ENCODE measurements around the gene CEACAM20. TPM values are rescaled to one million over a fixed set of nuclear protein-coding genes. Genes with fewer than 3 reads are reported as not detected.
"Not testable (repeated sequence)": the region's sequence is repeated elsewhere in the genome, so short reads cannot be mapped to it uniquely, and the experiment has no call there.

The CEACAM20 gene
- total RNA-seq, 1 donor from 2014 or later, result not detected

DNA sequence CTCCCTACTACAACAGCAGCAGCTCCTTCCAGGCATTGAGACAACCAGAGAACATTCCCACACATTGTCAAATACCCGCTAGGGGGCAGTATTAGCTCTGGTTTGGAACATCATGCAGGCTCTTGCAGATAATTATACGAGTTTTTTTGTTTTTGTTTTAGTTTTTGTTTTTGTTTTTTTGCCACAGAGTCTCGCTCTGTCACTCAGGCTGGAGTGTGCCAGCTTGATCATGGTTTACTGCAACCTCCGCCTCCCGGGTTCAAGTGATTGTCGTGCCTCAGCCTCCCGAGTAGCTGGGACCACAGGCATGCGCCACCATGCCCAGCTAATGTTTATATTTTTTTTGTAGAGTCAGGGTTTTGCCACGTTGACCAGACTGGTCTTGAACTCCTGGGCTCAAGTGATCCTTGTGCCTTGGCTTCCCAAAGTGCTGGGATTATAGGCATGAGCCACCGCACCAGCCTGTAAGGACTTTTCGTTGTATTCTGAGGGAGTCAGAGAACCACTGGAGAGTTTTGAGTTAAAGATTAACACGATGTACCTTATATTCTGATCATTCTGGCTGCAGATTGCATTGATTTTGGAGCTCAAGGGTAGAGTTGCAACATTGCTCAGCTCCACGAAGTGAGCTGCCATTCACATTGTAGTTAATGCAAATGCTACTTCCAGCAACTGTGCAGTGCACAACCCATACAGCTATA lies 41.7 kb upstream of the CEACAM20 start:
- TF ChIP-seq, protein P1, sequence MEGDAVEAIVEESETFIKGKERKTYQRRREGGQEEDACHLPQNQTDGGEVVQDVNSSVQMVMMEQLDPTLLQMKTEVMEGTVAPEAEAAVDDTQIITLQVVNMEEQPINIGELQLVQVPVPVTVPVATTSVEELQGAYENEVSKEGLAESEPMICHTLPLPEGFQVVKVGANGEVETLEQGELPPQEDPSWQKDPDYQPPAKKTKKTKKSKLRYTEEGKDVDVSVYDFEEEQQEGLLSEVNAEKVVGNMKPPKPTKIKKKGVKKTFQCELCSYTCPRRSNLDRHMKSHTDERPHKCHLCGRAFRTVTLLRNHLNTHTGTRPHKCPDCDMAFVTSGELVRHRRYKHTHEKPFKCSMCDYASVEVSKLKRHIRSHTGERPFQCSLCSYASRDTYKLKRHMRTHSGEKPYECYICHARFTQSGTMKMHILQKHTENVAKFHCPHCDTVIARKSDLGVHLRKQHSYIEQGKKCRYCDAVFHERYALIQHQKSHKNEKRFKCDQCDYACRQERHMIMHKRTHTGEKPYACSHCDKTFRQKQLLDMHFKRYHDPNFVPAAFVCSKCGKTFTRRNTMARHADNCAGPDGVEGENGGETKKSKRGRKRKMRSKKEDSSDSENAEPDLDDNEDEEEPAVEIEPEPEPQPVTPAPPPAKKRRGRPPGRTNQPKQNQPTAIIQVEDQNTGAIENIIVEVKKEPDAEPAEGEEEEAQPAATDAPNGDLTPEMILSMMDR (IDR thresholded peaks at IDR 0.05), result peak; percentile 94
- Mint-ChIP-seq H3K9me3 (ENCODE audit: low read depth) (no peaks in the 10 kb centered on the region), H3K27ac (ENCODE audit: unreplicated experiment) (no peak overlapping the region), H3K36me3 (ENCODE audit: low read depth) (no peaks in the 10 kb centered on the region), H3K27me3 (ENCODE audit: low read depth) (peaks cover 28% of the 10 kb centered on the region), H3K4me1 (ENCODE audit: low read depth) (no peaks in the 10 kb centered on the region), H3K4me3 (ENCODE audit: unreplicated experiment) (no peak overlapping the region)
- DNase-seq (ENCODE audit: low spot score), result no peak

DNA sequence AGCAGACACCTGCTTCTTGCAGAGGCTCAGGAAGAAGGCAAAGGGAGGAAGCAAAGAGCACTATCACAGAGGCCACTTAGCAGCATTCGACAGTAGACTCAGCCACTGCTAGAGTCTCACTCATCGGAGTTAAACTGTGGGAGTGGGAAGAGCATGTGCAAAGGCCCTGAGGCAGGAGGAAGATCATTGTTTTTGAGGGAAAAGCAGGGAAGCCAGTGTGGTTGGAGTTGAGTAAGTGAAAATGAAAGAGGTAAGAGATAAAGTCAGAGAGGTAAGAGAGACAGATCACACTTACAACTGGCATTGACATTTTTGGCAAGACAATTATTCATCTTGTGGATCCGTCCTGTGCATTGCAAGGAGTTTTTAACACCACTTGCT lies 41.1 kb upstream of the CEACAM20 start:
- Mint-ChIP-seq H3K4me3 (ENCODE audit: unreplicated experiment) (no peak overlapping the region), H3K4me1 (ENCODE audit: low read depth) (no peaks in the 10 kb centered on the region), H3K27ac (ENCODE audit: unreplicated experiment) (no peak overlapping the region), H3K36me3 (ENCODE audit: low read depth) (no peaks in the 10 kb centered on the region), H3K9me3 (ENCODE audit: low read depth) (no peaks in the 10 kb centered on the region), H3K27me3 (ENCODE audit: low read depth) (peaks cover 32% of the 10 kb centered on the region)
- DNase-seq (ENCODE audit: low spot score), result no peak
- TF ChIP-seq, protein P1 (IDR thresholded peaks at IDR 0.05), result no peak

DNA sequence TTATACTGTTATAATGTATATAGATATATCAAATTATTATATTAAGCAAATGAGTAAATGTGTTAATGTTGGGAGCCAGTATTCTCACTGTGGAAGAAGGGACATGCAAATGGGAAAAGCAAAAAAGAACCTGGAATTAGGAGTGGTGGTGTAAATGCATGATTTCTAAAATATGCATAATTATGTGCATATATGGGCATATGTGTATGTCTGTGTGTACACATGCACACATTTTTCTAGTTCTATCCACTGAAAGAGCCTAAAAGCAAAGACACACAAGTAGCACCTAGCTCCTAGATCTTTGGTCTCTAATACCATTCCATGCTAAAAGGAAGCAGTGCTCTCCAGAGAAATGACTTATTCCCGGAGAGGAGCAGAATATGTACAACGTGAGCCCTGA lies 38.3 kb upstream of the CEACAM20 start:
- DNase-seq (ENCODE audit: low spot score), result no peak
- no peak overlapping the region for H3K27ac Mint-ChIP-seq (ENCODE audit: unreplicated experiment)
- H3K4me1 Mint-ChIP-seq (ENCODE audit: low read depth), result no peaks in the 10 kb centered on the region
- no peaks in the 10 kb centered on the region for H3K36me3 Mint-ChIP-seq (ENCODE audit: low read depth)
- H3K9me3 Mint-ChIP-seq (ENCODE audit: low read depth), result no peaks in the 10 kb centered on the region
- TF ChIP-seq, protein P1 (IDR thresholded peaks at IDR 0.05), result no peak
- peaks cover 38% of the 10 kb centered on the region for H3K27me3 Mint-ChIP-seq (ENCODE audit: low read depth)
- no peak overlapping the region for H3K4me3 Mint-ChIP-seq (ENCODE audit: unreplicated experiment)

DNA sequence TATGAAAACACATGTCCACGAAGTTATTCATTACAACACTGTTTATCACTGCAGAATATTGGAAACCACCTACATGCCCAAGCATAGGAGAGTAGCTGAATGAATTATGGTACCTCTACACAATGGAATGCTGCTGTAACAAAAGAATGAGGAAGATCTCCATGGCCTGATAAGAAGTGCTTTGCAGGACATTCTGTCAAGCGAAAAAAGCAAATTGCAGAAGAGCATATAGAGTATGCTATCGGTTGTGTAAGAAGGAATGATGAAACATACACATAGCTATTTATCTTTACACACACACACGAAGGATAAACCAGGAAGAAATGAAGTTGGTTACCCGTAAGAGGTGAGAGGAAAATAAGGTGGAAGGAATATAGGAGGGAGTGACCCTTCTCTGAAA lies 37.5 kb upstream of the CEACAM20 start:
- no peaks in the 10 kb centered on the region for H3K9me3 Mint-ChIP-seq (ENCODE audit: low read depth)
- H3K4me3 Mint-ChIP-seq (ENCODE audit: unreplicated experiment), result no peak overlapping the region
- H3K27me3 Mint-ChIP-seq (ENCODE audit: low read depth), result peaks cover 42% of the 10 kb centered on the region
- no peaks in the 10 kb centered on the region for H3K36me3 Mint-ChIP-seq (ENCODE audit: low read depth)
- no peak overlapping the region for H3K27ac Mint-ChIP-seq (ENCODE audit: unreplicated experiment)
- no peaks in the 10 kb centered on the region for H3K4me1 Mint-ChIP-seq (ENCODE audit: low read depth)
- no peak for DNase-seq (ENCODE audit: low spot score)
- TF ChIP-seq, protein P1 (IDR thresholded peaks at IDR 0.05), result no peak

DNA sequence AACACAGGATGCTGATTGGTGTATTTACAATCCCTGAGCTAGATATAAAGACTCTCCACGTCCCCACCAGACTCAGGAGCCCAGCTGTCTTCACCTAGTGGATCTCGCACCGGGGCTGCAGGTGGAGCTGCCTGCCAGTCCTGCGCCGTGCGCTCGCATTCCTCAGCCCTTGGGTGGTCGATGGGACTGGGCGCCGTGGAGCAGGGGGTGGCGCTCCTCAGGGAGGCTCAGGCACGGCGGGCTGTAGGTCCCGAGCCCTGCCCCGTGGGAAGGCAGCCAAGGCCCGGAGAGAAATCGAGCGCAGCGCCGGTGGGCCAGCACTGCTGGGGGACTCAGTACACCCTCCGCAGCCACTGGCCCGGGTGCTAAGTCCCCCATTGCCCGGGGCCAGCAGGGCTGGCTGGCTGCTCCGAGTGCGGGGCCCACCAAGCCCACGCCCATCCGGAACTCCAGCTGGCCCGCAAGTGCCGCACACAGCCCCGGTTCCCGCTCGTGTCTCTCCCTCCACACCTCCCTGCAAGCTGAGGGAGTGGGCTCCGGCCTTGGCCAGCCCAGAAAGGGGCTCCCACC lies 33.7 kb upstream of the CEACAM20 start:
- not testable (repeated sequence) for H3K4me1 Mint-ChIP-seq (ENCODE audit: low read depth); DNase-seq (ENCODE audit: low spot score); H3K36me3 Mint-ChIP-seq (ENCODE audit: low read depth); H3K27ac Mint-ChIP-seq (ENCODE audit: unreplicated experiment); H3K4me3 Mint-ChIP-seq (ENCODE audit: unreplicated experiment); H3K9me3 Mint-ChIP-seq (ENCODE audit: low read depth)
- H3K27me3 Mint-ChIP-seq (ENCODE audit: low read depth), result peaks cover 42% of the 10 kb centered on the region

DNA sequence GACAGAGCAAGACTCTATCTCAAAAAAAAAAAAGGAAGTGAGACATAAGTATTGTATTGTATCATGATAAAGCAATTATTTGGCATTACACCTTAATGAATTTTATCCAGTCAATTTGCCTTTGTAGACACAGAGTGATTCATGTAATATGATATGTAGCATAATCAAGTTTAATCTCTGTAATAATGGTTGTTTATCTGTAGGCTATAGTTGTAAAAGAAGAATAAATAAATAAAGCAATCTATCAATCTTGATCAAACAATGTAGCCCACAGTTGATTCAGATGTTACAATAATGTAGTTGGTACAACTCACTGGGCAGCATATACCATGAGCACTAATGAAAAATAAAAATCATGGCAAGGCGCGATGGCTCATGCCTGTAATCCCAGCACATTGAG lies 28.5 kb upstream of the CEACAM20 start:
- H3K27ac Mint-ChIP-seq (ENCODE audit: unreplicated experiment), result no peak overlapping the region
- no peak overlapping the region for H3K4me3 Mint-ChIP-seq (ENCODE audit: unreplicated experiment)
- no peak for DNase-seq (ENCODE audit: low spot score)
- peaks cover 5% of the 10 kb centered on the region for H3K4me1 Mint-ChIP-seq (ENCODE audit: low read depth)
- TF ChIP-seq, protein P1 (IDR thresholded peaks at IDR 0.05), result no peak
- no peaks in the 10 kb centered on the region for H3K36me3 Mint-ChIP-seq (ENCODE audit: low read depth)
- peaks cover 25% of the 10 kb centered on the region for H3K27me3 Mint-ChIP-seq (ENCODE audit: low read depth)
- H3K9me3 Mint-ChIP-seq (ENCODE audit: low read depth), result no peaks in the 10 kb centered on the region
